GM18519 (cell line): ENCODE data around the gene KRTAP5-1.
"Not testable (repeated sequence)": the region's sequence is repeated elsewhere in the genome, so short reads cannot be mapped to it uniquely, and the experiment has no call there.

Experiments
- ATAC-seq: cut with Tn5 transposase; IDR thresholded peaks from one replicate; pipeline ENCODE4 v1.9.1; 2021; ENCODE audit warnings: mild to moderate bottlenecking, moderate library complexity; ENCODE audit not compliant: unreplicated experiment, low FRiP score

KRTAP5-1 gene

GRCh38 chr11:1603629-1604028 is 18.5 kb upstream of the KRTAP5-1 start:
- no peak for ATAC-seq

- ATAC-seq = not testable (repeated sequence)
These were observed 16.6 kb upstream of the KRTAP5-1 start for GRCh38 chr11:1601663-1602062.

GRCh38 chr11:1600626-1601025 is 15.5 kb upstream of the KRTAP5-1 start:
- ATAC-seq = no peak

GRCh38 chr11:1598816-1599215 is 13.7 kb upstream of the KRTAP5-1 start:
- ATAC-seq = no peak

GRCh38 chr11:1598406-1598805 is 13.3 kb upstream of the KRTAP5-1 start:
- not testable (repeated sequence) for ATAC-seq

- no peak for ATAC-seq
These were observed 12.9 kb upstream of the KRTAP5-1 start, which contains the start of gene KRTAP5-2 for GRCh38 chr11:1597994-1598380. Gene KRTAP5-2 (minus strand): TSS chr11:1598294. CDS start chr11:1598250, 44 bp downstream.

GRCh38 chr11:1597331-1597993 is 12.4 kb upstream of the KRTAP5-1 start:
- ATAC-seq = no peak

- not testable (repeated sequence) for ATAC-seq
These were observed 11.6 kb upstream of the KRTAP5-1 start for GRCh38 chr11:1596576-1597121.

- ATAC-seq = not testable (repeated sequence)
These were observed 11.0 kb upstream of the KRTAP5-1 start for GRCh38 chr11:1595994-1596575.

GRCh38 chr11:1592628-1593027 is 7.5 kb upstream of the KRTAP5-1 start:
- no peak for ATAC-seq

- no peak for ATAC-seq
These were observed 4.9 kb upstream of the KRTAP5-1 start for GRCh38 chr11:1589996-1590395.

GRCh38 chr11:1589191-1589963 is 4.3 kb upstream of the KRTAP5-1 start:
- ATAC-seq = not testable (repeated sequence)

- no peak for ATAC-seq
These were observed 1.6 kb upstream of the KRTAP5-1 start for GRCh38 chr11:1586699-1587098.

GRCh38 chr11:1582909-1583308 is 2.2 kb downstream of the KRTAP5-1 start:
- not testable (repeated sequence) for ATAC-seq

GRCh38 chr11:1581976-1582375 is 3.1 kb downstream of the KRTAP5-1 start:
- no peak for ATAC-seq

- no peak for ATAC-seq
These were observed 8.3 kb downstream of the KRTAP5-1 start for GRCh38 chr11:1576825-1577224.

GRCh38 chr11:1575756-1576155 is 9.3 kb downstream of the KRTAP5-1 start:
- not testable (repeated sequence) for ATAC-seq

GRCh38 chr11:1574933-1575242 is 10.2 kb downstream of the KRTAP5-1 start:
- ATAC-seq = no peak

GRCh38 chr11:1574238-1574932 is 10.7 kb downstream of the KRTAP5-1 start:
- no peak for ATAC-seq

GRCh38 chr11:1573903-1574237 is 11.2 kb downstream of the KRTAP5-1 start:
- ATAC-seq = no peak
